CD4-positive, alpha-beta T cell treated with Interleukin-17A for 1 hour (primary cell): ENCODE measurements around the gene POTEI.
"Not testable (repeated sequence)": the region's sequence is repeated elsewhere in the genome, so short reads cannot be mapped to it uniquely, and the experiment has no call there.

Experiments used
- DNase-seq: peaks from one replicate; pipeline ENCODE4 v3.0.0-alpha.2; 2020

Gene POTEI

GRCh38 chr2:130454712-130455083, 54.4 kb downstream of the POTEI start:
- DNase-seq: peak; percentile 1

DNA sequence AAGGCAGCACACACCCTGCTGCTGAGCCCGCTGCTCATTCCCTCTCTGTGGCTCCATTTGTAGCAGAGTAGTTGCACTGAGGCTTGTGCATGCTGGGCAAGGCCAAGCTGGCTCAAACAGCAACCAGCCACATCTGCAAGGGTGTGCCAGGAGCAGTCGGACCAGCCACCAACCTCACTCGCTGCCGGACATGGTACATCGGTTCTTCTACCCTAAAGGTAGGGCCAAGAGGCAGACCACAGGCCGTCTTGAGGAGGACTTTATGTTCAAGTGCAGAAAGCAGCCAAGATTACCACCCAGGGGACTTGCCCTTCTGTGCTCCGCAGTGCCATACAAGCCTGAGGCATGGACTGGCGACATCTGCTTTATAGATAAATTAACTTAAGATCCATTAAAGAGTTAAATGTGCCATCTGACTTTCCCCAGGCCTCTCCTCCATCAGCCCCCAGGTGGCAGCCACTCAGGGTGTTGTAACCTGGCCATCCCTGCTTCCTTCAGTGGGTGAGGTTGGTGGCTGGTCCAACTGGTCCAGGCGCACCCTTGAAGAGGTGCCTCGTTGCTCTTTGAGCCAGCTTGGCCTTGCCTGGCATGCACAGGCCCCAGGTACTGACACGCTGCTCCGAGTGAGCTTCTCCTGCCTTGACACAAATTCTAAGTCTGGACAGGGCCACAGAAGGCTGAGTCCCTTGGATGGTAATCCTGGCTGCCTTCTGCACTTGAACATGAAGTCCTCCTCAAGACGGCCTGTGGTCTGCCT, 55.0 kb downstream of the POTEI start:
- not testable (repeated sequence) for DNase-seq

- not testable (repeated sequence) for DNase-seq
Measured at GRCh38 chr2:130452897-130453296, 56.2 kb downstream of the POTEI start.

DNA sequence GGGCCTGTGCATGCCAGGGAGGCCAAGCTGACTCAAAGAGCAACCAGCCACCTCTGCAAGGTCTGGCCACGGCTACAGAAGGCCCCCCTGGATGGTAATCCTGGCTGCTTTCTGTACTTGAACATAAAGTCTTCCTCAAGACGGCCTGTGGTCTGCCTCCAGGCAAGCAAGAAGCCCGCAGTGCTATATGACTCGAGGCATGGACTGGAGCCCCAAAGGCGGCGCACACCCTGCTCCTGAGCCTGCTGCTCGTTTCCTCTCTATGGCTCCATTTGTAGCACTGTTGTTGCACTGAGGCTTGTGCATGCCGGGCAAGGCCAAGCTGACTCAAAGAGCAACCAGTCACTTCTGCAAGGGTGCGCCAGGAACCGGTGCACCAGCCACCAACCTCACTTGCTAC, 57.3 kb downstream of the POTEI start:
- not testable (repeated sequence) for DNase-seq

GRCh38 chr2:130451278-130451677, 57.9 kb downstream of the POTEI start:
- not testable (repeated sequence) for DNase-seq

DNA sequence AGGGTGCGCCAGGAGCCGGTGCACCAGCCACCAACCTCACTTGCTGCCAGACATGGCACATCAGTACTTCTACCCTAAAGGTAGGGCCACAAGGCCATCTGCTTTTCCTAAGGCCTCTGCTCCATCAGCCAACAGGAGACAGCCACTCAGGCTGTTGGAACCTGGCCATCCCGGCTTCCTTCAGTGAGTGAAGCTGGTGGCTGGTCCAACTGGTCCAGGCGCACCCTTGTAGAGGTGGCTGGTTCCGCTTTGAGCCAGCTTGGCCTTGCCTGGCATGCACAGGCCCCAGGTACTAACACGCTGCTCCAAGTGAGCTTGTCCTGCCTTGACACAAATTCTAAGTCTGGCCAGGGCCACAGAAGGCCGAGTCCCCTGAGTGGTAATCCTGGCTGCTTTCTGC, 58.8 kb downstream of the POTEI start:
- DNase-seq: not testable (repeated sequence)

DNA sequence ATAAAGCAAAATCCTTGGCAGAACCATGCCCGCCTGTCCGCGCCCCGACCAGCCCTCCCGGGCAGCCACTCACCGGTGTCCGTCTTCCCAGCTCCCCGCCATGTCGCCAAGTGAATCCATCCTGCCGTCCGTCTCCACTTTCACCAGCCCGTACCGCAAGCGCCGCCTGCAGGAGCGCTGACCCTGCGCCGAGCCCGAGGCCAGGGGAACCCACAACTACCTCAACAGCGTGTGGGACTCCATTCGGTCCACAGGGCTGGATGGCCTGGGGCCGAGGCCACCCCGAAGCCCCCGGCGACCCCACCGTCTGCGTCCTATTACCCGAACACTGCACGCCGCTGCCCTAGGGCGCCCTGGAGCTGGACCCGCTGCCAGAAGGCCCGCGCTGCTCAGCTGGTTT, 81.5 kb downstream of the POTEI start:
- peak; percentile 2 for DNase-seq

- DNase-seq: not testable (repeated sequence)
Measured at GRCh38 chr2:130418845-130419244, 90.3 kb downstream of the POTEI start.

- DNase-seq: peak; percentile 17
Measured at GRCh38 chr2:130416693-130417092, 92.4 kb downstream of the POTEI start.
